AML-193 (cell line): Measurements from ENCODE around the gene GJC2.

Source experiments
- DNase-seq, 2 experiments: peaks; one replicate each; lab custom pipeline; 2025; lab: John Stamatoyannopoulos, UW

GJC2 gene

DNA sequence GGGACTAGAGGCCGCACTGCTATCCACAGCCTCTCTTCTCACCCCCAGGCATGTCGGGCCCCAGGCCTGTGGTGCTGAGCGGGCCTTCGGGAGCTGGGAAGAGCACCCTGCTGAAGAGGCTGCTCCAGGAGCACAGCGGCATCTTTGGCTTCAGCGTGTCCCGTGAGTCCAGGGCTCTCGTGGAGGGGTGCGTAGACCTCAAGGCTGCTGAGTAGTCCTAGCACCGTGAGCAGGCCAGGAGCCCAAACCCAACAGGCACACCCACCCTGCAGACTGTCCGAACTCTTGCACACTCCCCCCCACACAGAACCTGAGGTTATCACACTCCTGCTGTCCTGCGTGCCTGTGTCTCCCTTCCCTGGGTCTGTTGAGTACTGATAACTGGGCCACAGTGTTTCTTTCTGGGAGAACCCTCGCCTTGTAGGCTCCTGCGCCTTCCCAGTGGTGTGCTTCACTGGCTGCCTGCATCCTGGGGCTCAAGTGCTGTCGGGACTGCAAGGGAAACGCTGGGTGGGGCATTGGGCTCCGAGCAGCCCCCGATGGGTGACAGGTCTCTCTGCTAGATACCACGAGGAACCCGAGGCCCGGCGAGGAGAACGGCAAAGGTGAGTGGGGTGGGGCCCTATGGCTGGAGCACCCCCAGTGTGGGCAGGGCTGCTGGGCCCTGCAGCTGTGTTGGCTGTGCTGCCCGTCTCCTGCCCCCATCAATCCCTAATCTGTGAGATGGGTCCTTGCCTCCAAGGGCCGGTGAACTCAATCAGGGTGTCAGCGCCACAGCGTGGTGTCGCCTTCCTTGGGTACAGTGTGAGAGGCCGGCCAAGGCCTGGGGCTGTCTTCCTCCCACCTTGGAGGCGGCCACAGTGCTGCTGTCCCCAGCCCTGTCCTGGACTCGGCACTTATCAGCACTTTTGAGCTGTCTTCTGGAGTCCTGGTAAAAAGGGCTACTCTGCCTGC, 4.0 kb upstream of the GJC2 start:
- DNase-seq = no peak

DNA sequence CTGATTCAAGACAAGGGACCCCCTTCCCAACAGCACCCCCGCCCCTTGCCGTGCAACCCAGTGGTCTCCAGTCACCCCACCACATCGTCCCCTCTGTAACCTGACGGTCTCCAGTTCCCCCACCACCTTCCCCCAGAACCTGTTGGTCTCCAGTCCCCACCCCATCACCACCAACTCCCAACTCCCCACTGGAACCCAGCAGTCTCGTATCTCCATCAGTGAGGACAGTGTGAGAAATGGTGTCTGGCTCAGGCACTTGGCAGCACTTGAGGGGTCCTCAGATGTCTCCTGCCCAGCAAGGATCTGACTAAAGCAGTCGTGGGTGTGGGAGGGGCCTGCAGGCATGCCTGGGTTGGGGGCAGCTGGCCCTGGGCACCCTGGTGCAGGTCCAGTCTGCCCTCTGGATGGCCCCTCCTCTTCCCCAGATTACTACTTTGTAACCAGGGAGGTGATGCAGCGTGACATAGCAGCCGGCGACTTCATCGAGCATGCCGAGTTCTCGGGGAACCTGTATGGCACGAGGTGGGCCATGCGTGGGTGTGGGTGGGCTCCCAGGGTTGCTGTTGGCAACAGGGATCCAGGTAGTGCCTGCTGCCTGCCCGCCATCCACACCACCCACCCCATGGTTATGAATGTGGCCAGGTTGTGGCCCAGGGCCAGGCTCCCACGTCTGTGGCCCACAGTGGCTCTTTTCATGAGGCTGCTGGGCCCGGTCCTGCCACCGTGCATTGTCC, 3.1 kb upstream of the GJC2 start:
- no peak for DNase-seq

GRCh38 chr1:228147151-228147693, 2.5 kb upstream of the GJC2 start:
- DNase-seq = no peak

DNA sequence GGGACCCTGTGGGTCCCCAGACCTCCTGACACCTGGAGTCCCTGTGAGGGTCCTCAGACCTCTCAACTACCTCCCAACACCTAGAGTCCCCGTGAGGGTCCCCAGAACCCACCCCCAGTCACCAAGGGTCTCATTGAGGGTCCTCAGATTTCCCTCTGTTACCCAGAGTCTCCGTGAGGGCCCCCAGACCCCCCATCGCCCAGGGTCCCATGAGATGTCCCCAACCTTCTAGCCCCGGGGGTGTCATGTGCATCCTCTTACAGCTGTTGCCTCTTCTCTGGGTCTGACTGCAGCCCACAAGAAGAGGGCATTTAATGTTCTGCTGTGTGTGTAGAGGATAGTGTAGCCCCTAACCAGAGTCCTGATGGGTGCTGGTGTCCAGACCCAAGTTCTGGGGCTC, 2.0 kb upstream of the GJC2 start:
- DNase-seq = no peak

DNA sequence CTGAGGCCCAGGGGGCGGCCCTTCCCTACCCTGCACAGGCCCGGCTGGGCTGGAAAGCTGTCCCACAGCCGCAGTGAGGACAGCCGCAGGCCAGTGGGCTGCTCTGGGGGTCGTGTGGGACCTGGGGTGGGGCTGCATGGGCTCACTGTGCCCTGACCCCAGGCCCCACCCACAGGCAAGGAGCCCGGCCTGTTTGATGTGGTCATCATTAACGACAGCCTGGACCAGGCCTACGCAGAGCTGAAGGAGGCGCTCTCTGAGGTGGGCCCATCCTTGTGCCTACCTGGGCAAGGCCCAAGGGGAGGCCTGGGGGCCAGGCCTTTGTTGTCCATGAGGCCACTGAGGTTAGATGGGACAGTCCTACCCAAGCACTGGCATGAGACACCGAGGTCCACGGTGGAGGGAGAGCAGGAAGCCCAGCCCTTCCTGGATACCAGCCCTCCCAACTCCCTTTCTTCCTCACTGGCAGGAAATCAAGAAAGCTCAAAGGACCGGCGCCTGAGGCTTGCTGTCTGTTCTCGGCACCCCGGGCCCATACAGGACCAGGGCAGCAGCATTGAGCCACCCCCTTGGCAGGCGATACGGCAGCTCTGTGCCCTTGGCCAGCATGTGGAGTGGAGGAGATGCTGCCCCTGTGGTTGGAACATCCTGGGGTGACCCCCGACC, 1.4 kb upstream of the GJC2 start:
- DNase-seq = no peak

GRCh38 chr1:228148935-228149405, 760 bp upstream of the GJC2 start:
- DNase-seq = no peak

DNA sequence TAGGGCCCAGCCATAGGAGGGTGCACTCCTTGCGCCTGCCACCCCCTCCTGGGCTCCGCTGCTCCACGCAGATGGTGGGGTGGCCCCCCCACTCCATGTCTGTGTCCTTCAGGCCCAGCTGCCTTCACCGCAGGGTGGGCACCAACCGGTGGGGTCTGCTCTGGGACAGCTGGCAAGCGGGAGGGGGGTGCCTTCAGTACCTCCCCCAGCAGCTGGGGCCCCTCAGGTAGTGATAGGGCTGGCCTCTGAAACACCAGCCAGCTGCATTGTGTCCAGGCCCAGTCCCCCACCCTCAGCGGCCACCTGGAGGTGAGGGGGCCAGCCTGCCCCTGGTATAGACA, 360 bp downstream of the GJC2 start:
- DNase-seq = no peak

- DNase-seq = no peak
Observed at GRCh38 chr1:228150461-228151179, 890 bp downstream of the GJC2 start.

DNA sequence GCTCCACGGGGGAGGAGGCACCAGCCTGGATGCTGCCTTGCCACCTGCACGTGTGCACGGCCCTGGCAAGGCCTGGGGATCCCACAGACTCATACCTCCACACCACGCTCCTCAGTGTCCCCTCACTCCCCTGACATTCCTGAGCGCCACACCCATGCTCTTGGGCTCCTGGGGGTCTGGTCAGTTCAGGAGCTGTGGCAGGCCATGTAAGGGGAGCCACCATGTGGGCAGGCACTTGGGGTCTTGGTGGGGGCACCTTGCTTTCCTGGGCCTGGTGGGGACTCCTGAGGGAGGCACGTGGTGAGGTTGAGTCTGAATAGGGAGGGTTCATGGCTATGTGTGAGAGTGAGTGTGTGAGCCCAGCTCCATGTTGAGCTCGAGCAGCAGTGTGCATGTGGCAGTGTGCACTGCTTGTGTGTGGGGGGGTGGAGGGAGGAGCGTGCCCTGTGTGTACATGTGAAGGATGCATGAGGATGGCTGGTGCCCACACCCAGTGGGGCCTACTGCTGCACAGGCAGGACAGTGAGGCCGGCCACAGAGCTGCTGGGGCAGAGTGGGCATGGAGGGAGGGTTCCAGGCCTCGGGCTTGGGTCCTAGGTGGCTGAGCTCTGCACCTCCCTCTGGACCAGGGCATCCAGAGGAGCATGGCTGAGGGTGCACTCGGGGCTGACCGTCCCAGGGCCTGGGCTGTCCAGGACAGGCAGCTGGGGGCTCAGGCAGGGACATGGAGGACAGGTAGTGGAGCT, 1.6 kb downstream of the GJC2 start:
- no peak for DNase-seq

DNA sequence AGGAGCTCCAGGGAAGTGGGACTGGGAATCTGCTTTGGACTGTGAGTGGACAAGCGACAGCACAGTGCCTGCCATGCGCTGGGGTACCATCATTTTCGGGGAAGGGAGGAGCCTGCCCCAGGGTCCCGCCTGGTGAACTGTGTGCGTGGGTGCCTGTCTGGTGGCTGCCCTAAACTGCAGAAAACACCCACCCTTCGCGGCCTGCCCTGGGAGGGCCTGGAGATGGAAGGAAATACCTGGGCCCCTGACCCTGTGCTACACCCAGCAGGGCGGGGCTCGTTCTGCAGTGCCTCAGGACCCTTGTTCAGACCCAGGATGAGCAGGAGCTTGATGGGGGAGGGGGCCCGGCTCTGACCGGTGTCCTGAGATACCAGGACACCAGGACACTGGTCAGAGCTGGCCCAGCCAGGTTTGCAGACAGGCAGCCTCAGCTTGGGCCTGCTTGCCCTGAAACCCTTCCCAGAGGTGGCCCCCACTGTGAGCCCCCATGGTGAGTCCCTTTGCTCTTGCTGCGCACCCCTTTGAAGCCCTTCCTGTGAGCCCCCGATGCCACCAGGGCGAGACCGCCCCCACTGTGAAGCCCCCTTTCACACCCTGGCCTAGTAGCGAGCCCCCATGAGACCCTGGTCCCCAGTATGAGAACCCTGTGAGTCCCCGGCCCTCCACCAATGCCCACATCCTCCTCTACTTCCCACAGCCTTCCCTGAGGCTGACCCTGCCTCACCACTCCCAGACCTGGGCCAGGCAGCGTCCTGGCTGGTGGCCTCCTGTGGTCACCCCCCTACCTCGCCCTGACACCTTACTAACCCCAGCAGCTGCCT, 2.6 kb downstream of the GJC2 start:
- no peak for DNase-seq

DNA sequence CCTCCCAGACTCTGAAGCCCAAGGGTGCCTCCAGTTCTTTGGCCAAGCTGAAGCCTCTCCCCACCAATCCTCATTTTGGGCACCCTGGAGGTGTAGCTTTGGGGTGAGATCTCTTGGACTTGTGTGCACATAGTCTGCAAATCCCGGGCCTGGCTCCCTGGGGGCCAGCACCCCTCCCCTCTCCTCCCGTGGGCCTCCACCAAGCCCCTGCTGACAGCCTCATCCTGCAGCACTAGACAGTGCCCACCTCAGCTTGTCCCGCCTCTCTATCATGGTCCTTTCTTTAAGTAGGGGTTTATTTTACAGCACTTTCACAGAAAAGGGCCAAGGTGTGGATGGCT, 3.2 kb downstream of the GJC2 start:
- no peak for DNase-seq

DNA sequence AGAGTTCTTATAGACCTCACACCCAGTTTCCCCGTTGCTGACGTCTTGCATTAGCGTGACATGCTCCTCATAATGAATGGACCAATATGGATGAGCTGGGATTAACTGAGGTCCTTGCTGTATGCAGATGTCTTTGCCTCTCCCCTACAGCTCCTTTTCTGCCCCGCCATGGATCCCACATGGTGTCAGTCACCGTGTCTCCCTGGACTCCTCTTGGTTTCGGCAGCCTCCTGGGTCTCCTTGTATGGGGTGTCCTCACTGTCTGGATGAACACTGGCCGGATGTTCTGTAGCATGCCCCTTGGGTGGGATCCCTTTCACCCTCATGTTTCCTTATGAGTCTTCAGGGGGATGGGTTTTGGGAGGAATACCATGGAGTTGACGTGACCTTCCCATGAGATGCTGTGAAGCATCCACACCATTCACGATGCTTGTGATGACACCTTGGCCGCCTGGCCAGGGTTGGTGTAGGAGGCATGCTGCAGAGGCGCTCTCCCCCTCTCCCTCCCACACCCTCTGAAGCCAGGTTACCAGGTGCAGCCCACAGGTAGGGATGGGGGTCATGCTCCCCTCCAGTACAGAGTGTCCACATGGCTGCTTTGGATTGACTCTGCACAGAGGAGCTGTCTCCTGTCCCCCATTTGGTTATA, 4.4 kb downstream of the GJC2 start:
- no peak for DNase-seq

DNA sequence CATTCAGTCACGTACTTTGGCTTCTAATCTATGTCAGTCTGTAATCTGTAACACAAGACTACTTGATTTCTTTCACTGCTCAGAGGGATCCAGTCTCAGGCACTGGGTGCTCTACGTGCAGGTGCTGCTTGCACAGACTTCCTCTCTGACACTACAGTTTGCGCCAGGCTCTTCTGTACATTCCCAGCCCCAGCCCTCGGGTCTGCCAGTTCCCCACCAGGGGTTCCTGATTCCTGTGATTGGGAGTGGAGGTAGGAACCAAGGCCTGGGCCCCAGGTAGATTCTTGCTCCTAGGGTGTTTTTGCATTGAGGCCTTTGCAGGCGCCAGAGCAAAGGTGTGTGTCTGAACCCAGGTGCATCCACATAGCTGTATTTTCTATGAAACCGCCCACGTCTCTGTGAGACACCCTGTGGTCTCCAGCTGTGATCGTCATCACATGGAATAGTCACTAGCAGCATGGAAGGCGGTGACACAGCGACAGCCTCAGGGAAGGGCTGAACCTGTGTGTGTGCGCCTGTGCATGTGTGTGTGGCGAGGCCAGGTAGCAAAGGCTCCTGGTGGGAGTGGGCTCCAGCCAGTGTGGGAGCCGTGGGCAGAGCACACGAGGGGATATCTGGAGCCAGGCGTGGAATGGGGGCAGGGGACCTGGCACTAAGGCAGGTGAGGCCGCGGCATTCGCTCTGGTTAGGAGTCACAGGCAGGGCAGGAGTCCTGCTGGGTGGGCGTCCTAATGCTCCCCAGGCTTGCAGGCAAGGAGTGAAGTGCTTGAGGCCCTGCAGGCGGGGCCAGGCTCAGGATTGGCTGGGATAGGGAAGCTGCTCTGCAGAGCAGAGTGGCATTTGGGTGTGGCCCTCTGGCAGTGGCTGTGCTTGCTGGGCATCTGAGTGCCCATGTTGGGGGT, 5.2 kb downstream of the GJC2 start:
- DNase-seq = no peak

- no peak for DNase-seq
Observed at GRCh38 chr1:228155596-228156514, 6.1 kb downstream of the GJC2 start.

- DNase-seq = no peak
Observed at GRCh38 chr1:228156515-228156881, 6.8 kb downstream of the GJC2 start.

- no peak for DNase-seq
Observed at GRCh38 chr1:228156941-228157728, 7.4 kb downstream of the GJC2 start.

GRCh38 chr1:228157729-228158126, 8.0 kb downstream of the GJC2 start:
- DNase-seq = no peak
